ENCODE data around the gene C9orf152. TPM values are rescaled to one million over a fixed set of nuclear protein-coding genes. Genes with fewer than 3 reads are reported as not detected.

The C9orf152 gene
- total and polyA plus RNA-seq, 8 donors, result 6.7 to 19.5 (median 10.6) TPM

- no peaks in the 10 kb centered on the region for H3K27me3 ChIP-seq
- no peak for TF ChIP-seq CTCF (IDR thresholded peaks at IDR 0.05)
- H3K4me1 ChIP-seq, result no peaks in the 10 kb centered on the region
- intact Hi-C loops (cut with DNase I), result no loop called here
- ATAC-seq (no peak), DNase-seq (no peak)
- H3K9me3 ChIP-seq, result no peaks in the 10 kb centered on the region
- H3K27ac ChIP-seq, result no peak overlapping the region
- no peak overlapping the region for H3K4me3 ChIP-seq
- no peaks in the 10 kb centered on the region for H3K36me3 ChIP-seq
These were observed 12.8 kb upstream of the C9orf152 start for GRCh38 chr9:110220809-110221208.

GRCh38 chr9:110217656-110218099 is 9.7 kb upstream of the C9orf152 start:
- Histone ChIP-seq H3K27me3 (no peaks in the 10 kb centered on the region), H3K36me3 (no peaks in the 10 kb centered on the region), H3K4me1 (no peaks in the 10 kb centered on the region), H3K9me3 (no peaks in the 10 kb centered on the region), H3K4me3 (no peak overlapping the region), H3K27ac (no peak overlapping the region)
- ATAC-seq, result peak; percentile 39
- peak; percentile 62 to 79 for TF ChIP-seq CTCF (IDR thresholded peaks at IDR 0.05)
- intact Hi-C loops (cut with DNase I), result no loop called here
- DNase-seq, result no peak

- TF ChIP-seq CTCF (IDR thresholded peaks at IDR 0.05), result no peak
- no peaks in the 10 kb centered on the region for H3K36me3 ChIP-seq
- intact Hi-C loops (cut with DNase I), result no loop called here
- H3K27ac ChIP-seq, result no peak overlapping the region
- DNase-seq (no peak), ATAC-seq (no peak)
- H3K4me3 ChIP-seq, result no peak overlapping the region
- H3K4me1 ChIP-seq, result no peaks in the 10 kb centered on the region
- H3K9me3 ChIP-seq, result no peaks in the 10 kb centered on the region
- H3K27me3 ChIP-seq, result no peaks in the 10 kb centered on the region
These were observed 6.8 kb upstream of the C9orf152 start for GRCh38 chr9:110214586-110215355.

DNA sequence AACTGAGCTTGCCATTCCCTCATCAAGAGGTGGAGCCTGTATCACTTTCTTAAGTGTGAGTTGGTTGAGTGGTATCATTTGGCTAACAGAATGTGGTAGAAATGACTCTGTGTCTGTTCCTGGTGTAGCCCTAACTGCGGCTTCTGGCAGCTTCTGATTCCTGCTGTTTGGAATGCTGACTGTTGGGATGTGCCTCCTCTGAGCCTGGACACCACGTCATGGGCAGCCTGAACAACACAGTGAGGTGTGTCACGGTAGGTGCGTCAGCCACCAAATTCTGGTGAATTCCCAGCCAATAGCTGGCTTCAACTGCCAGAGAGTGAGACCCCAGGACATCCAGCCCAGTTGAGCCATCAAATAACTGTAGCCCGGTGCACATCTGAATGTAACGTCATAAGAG is 6.1 kb upstream of the C9orf152 start:
- TF ChIP-seq CTCF (IDR thresholded peaks at IDR 0.05), result no peak
- no peaks in the 10 kb centered on the region for H3K27me3 ChIP-seq
- peak; percentile 10 for ATAC-seq
- DNase-seq, result no peak
- H3K27ac ChIP-seq, result no peak overlapping the region
- no peaks in the 10 kb centered on the region for H3K4me1 ChIP-seq
- no peaks in the 10 kb centered on the region for H3K9me3 ChIP-seq
- no peaks in the 10 kb centered on the region for H3K36me3 ChIP-seq
- intact Hi-C loops (cut with DNase I), result no loop called here
- H3K4me3 ChIP-seq, result no peak overlapping the region

- ATAC-seq (peak; percentile 70), DNase-seq (no peak)
- H3K4me3 ChIP-seq, result no peak overlapping the region
- no peaks in the 10 kb centered on the region for H3K36me3 ChIP-seq
- intact Hi-C loops (cut with DNase I), result no loop called here
- H3K9me3 ChIP-seq, result no peaks in the 10 kb centered on the region
- no peak for TF ChIP-seq CTCF (IDR thresholded peaks at IDR 0.05)
- H3K27ac ChIP-seq, result no peak overlapping the region
- H3K4me1 ChIP-seq, result no peaks in the 10 kb centered on the region
- H3K27me3 ChIP-seq, result no peaks in the 10 kb centered on the region
These were observed 5.6 kb upstream of the C9orf152 start for GRCh38 chr9:110213413-110214044.

Data from left lung (tissue), 10 donors.